ENCODE results near the gene ABO. TPM values are rescaled to one million over a fixed set of nuclear protein-coding genes. Genes with fewer than 3 reads are reported as not detected.

Gene ABO
- total RNA-seq, 2 donors from 2014 or later, result 0.14 to 0.21 TPM

- H3K4me1 ChIP-seq (ENCODE audit: control insufficient read depth in 1 of 2, low read depth in 2 of 2), result no peaks in the 10 kb centered on the region
- H3K27me3 ChIP-seq (replicated peaks; ENCODE audit: insufficient read depth), result no peaks in the 10 kb centered on the region
- TF ChIP-seq CTCF (IDR thresholded peaks at IDR 0.05), result no peak
- no peaks in the 10 kb centered on the region for H3K9me3 ChIP-seq
- no peak for DNase-seq (ENCODE audit: low spot score)
- no peak for ATAC-seq (ENCODE audit: insufficient number of reproducible peaks, low FRiP score, low read depth)
- H3K27ac ChIP-seq, result no peak overlapping the region
- H3K4me3 ChIP-seq, result no peak overlapping the region
- H3K36me3 ChIP-seq, result no peaks in the 10 kb centered on the region
These were observed 18.9 kb downstream of the ABO start for GRCh38 chr9:133256136-133256461.

- H3K27ac ChIP-seq, result no peak overlapping the region
- H3K9me3 ChIP-seq, result no peaks in the 10 kb centered on the region
- no peak for TF ChIP-seq CTCF (IDR thresholded peaks at IDR 0.05)
- no peaks in the 10 kb centered on the region for H3K27me3 ChIP-seq (replicated peaks; ENCODE audit: insufficient read depth)
- H3K4me3 ChIP-seq, result no peak overlapping the region
- ATAC-seq (ENCODE audit: insufficient number of reproducible peaks, low FRiP score, low read depth) (no peak), DNase-seq (ENCODE audit: low spot score) (no peak)
- no peaks in the 10 kb centered on the region for H3K36me3 ChIP-seq
- no peaks in the 10 kb centered on the region for H3K4me1 ChIP-seq (ENCODE audit: control insufficient read depth in 1 of 2, low read depth in 2 of 2)
These were observed 19.4 kb downstream of the ABO start for GRCh38 chr9:133255371-133256135.

- no peak overlapping the region for H3K27ac ChIP-seq
- H3K9me3 ChIP-seq, result no peaks in the 10 kb centered on the region
- H3K4me3 ChIP-seq, result no peak overlapping the region
- no peak for TF ChIP-seq CTCF (IDR thresholded peaks at IDR 0.05)
- DNase-seq (ENCODE audit: low spot score) (no peak), ATAC-seq (ENCODE audit: insufficient number of reproducible peaks, low FRiP score, low read depth) (no peak)
- no peaks in the 10 kb centered on the region for H3K4me1 ChIP-seq (ENCODE audit: control insufficient read depth in 1 of 2, low read depth in 2 of 2)
- H3K27me3 ChIP-seq (replicated peaks; ENCODE audit: insufficient read depth), result no peaks in the 10 kb centered on the region
- no peaks in the 10 kb centered on the region for H3K36me3 ChIP-seq
These were observed 20.5 kb downstream of the ABO start for GRCh38 chr9:133254471-133254870.

- H3K4me3 ChIP-seq, result no peak overlapping the region
- H3K9me3 ChIP-seq, result no peaks in the 10 kb centered on the region
- no peak for DNase-seq (ENCODE audit: low spot score)
- no peaks in the 10 kb centered on the region for H3K4me1 ChIP-seq (ENCODE audit: control insufficient read depth in 1 of 2, low read depth in 2 of 2)
- no peak overlapping the region for H3K27ac ChIP-seq
- TF ChIP-seq CTCF (IDR thresholded peaks at IDR 0.05), result no peak
- no peak for ATAC-seq (ENCODE audit: insufficient number of reproducible peaks, low FRiP score, low read depth)
- H3K27me3 ChIP-seq (replicated peaks; ENCODE audit: insufficient read depth), result no peaks in the 10 kb centered on the region
- H3K36me3 ChIP-seq, result no peaks in the 10 kb centered on the region
These were observed 21.7 kb downstream of the ABO start for GRCh38 chr9:133253268-133253667.

- ATAC-seq (ENCODE audit: insufficient number of reproducible peaks, low FRiP score, low read depth) (no peak), DNase-seq (ENCODE audit: low spot score) (no peak)
- Histone ChIP-seq H3K36me3 (no peaks in the 10 kb centered on the region), H3K4me1 (ENCODE audit: control insufficient read depth in 1 of 2, low read depth in 2 of 2) (no peaks in the 10 kb centered on the region), H3K9me3 (no peaks in the 10 kb centered on the region), H3K27ac (no peak overlapping the region), H3K27me3 (replicated peaks; ENCODE audit: insufficient read depth) (no peaks in the 10 kb centered on the region), H3K4me3 (no peak overlapping the region)
- TF ChIP-seq CTCF (IDR thresholded peaks at IDR 0.05), result no peak
These were observed 22.5 kb downstream of the ABO start for GRCh38 chr9:133252301-133253020.
